ENCODE measurements around the gene ZNF708. TPM values are rescaled to one million over a fixed set of nuclear protein-coding genes. Genes with fewer than 3 reads are reported as not detected.
"Not testable (repeated sequence)": the region's sequence is repeated elsewhere in the genome, so short reads cannot be mapped to it uniquely, and the experiment has no call there.

ZNF708 gene
- total RNA-seq, 2 donors from 2014 or later: 30.7 to 30.8 TPM

GRCh38 chr19:21269813-21270212 lies 59.4 kb downstream of the ZNF708 start:
- Mint-ChIP-seq H3K9me3 (peaks cover 68% of the 10 kb centered on the region), H3K27ac (no peak overlapping the region), H3K4me3 (no peak overlapping the region), H3K27me3 (ENCODE audit: insufficient read depth) (no peaks in the 10 kb centered on the region), H3K36me3 (ENCODE audit: low read depth) (no peaks in the 10 kb centered on the region), H3K4me1 (no peaks in the 10 kb centered on the region)
- no peaks in the 10 kb centered on the region for H3K4me1 ChIP-seq (ENCODE audit: control insufficient read depth, insufficient read depth, low read length)
- H3K36me3 ChIP-seq (ENCODE audit: control insufficient read depth, insufficient read depth, low read length): no peaks in the 10 kb centered on the region
- H3K27ac ChIP-seq (ENCODE audit: low read depth, low read length): no peak overlapping the region
- WGBS, 2 experiments (ENCODE audit: insufficient coverage in 1 of 2, insufficient read length in 1 of 2): 93% methylated on average over 2 of the region's 2 CpGs; no CpG with 5 or more reads in 1 of the 2 experiments
- DNase-seq: no peak
- H3K9ac ChIP-seq (ENCODE audit: extremely low read depth, low read length, poor library complexity, severe bottlenecking): no peak overlapping the region
- H3K9me3 ChIP-seq (ENCODE audit: control insufficient read depth, low read length): peaks cover 26% of the 10 kb centered on the region
- no peak overlapping the region for H3K4me3 ChIP-seq (ENCODE audit: low read length)
- H3K27me3 ChIP-seq (ENCODE audit: control insufficient read depth, insufficient read depth, low read length, poor library complexity, severe bottlenecking): no peaks in the 10 kb centered on the region
- TF ChIP-seq, protein P1, sequence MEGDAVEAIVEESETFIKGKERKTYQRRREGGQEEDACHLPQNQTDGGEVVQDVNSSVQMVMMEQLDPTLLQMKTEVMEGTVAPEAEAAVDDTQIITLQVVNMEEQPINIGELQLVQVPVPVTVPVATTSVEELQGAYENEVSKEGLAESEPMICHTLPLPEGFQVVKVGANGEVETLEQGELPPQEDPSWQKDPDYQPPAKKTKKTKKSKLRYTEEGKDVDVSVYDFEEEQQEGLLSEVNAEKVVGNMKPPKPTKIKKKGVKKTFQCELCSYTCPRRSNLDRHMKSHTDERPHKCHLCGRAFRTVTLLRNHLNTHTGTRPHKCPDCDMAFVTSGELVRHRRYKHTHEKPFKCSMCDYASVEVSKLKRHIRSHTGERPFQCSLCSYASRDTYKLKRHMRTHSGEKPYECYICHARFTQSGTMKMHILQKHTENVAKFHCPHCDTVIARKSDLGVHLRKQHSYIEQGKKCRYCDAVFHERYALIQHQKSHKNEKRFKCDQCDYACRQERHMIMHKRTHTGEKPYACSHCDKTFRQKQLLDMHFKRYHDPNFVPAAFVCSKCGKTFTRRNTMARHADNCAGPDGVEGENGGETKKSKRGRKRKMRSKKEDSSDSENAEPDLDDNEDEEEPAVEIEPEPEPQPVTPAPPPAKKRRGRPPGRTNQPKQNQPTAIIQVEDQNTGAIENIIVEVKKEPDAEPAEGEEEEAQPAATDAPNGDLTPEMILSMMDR (conservative IDR thresholded peaks at IDR 0.05): no peak

DNA sequence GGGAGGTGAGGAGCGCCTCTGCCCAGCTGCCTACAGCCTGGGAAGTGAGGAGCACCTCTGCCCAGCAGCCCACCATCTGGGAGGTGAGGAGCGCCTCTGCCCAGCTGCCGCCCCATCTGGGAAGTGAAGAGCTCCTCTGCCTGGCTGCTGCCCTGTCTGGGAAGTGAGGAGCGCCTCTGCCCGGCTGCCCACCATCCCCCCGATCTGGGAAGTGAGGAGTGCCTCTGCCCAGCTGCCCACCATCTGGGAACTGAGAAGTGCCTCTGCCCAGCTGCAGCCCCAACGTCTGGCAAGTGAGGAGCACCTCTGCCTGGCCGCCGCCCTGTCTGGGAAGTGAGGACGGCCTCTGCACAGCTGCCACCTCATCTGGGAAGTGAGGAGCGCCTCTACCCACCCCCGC lies 64.3 kb downstream of the ZNF708 start:
- Mint-ChIP-seq H3K4me1 (no peaks in the 10 kb centered on the region), H3K9me3 (peaks cover 89% of the 10 kb centered on the region), H3K27ac (no peak overlapping the region), H3K27me3 (ENCODE audit: insufficient read depth) (no peaks in the 10 kb centered on the region), H3K36me3 (ENCODE audit: low read depth) (no peaks in the 10 kb centered on the region), H3K4me3 (no peak overlapping the region)
- H3K27me3 ChIP-seq (ENCODE audit: control insufficient read depth, insufficient read depth, low read length, poor library complexity, severe bottlenecking): no peaks in the 10 kb centered on the region
- no peaks in the 10 kb centered on the region for H3K4me1 ChIP-seq (ENCODE audit: control insufficient read depth, insufficient read depth, low read length)
- H3K4me3 ChIP-seq (ENCODE audit: low read length): no peak overlapping the region
- peaks cover 26% of the 10 kb centered on the region for H3K9me3 ChIP-seq (ENCODE audit: control insufficient read depth, low read length)
- H3K36me3 ChIP-seq (ENCODE audit: control insufficient read depth, insufficient read depth, low read length): no peaks in the 10 kb centered on the region
- no peak for DNase-seq
- TF ChIP-seq, protein P1 (conservative IDR thresholded peaks at IDR 0.05): no peak
- H3K27ac ChIP-seq (ENCODE audit: low read depth, low read length): no peak overlapping the region
- H3K9ac ChIP-seq (ENCODE audit: extremely low read depth, low read length, poor library complexity, severe bottlenecking): no peak overlapping the region
- WGBS, 2 experiments (ENCODE audit: insufficient coverage in 1 of 2, insufficient read length in 1 of 2): 84 to 87% methylated on average over 5 to 12 of the region's 12 CpGs

DNA sequence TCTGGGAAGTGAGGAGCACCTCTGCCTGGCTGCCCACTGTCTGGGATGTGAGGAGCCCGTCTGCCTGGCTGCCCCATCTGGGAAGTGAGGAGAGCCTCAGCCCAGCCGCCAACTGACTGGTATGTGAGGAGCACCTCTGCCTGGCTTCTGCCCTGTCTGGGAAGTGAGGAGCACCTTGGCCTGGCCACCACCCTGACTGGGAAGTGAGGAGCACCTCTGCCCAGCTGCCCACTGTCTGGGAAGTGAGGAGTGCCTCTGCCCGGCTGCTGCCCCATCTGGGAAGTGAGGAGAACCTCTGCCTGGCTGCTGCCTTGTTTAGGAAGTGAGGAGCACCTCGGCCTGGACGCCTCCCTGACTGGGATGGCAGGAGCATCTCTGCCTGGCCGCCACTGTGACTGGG lies 64.8 kb downstream of the ZNF708 start:
- TF ChIP-seq, protein P1 (conservative IDR thresholded peaks at IDR 0.05): no peak
- H3K9me3 ChIP-seq (ENCODE audit: control insufficient read depth, low read length): peaks cover 26% of the 10 kb centered on the region

DNA sequence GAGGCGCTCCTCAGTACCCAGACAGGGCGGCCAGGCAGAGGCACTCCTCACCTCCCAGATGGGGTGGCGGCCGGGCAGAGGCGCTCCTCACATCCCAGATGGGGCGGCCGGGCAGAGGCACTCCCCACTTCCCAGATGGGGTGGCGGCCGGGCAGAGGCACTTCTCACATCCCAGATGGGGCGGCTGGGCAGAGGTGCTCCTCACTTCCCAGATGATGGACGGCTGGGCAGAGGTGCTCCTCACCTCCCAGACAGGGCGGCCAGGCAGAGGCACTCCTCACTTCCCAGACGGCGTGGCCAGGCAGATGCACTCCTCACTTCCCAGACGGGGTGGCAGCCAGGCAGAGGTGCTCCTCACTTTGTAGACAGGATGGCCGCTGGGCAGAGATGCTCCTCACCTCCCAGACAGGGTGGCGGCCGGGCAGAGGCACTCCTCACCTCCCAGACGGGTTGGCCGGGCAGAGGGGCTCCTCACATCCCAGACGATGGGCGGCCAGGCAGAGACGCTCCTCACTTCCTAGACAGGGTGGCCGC lies 68.3 kb downstream of the ZNF708 start:
- H3K9me3 ChIP-seq (ENCODE audit: control insufficient read depth, low read length): peaks cover 53% of the 10 kb centered on the region
- peaks cover 89% of the 10 kb centered on the region for H3K9me3 Mint-ChIP-seq
- H3K36me3 Mint-ChIP-seq (ENCODE audit: low read depth); DNase-seq; H3K27me3 Mint-ChIP-seq (ENCODE audit: insufficient read depth); H3K4me3 Mint-ChIP-seq; H3K4me1 Mint-ChIP-seq; H3K36me3 ChIP-seq (ENCODE audit: control insufficient read depth, insufficient read depth, low read length); H3K4me1 ChIP-seq (ENCODE audit: control insufficient read depth, insufficient read depth, low read length); H3K9ac ChIP-seq (ENCODE audit: extremely low read depth, low read length, poor library complexity, severe bottlenecking); H3K27me3 ChIP-seq (ENCODE audit: control insufficient read depth, insufficient read depth, low read length, poor library complexity, severe bottlenecking); H3K4me3 ChIP-seq (ENCODE audit: low read length); H3K27ac ChIP-seq (ENCODE audit: low read depth, low read length); H3K27ac Mint-ChIP-seq: not testable (repeated sequence)
- 85 to 86% methylated on average over 7 to 24 of the region's 24 CpGs for WGBS, 2 experiments (ENCODE audit: insufficient coverage in 1 of 2, insufficient read length in 1 of 2)

More for the DNA sequence above, 64.8 kb downstream of the ZNF708 start:
- Histone ChIP-seq H3K4me3 (ENCODE audit: low read length) (no peak overlapping the region), H3K27me3 (ENCODE audit: control insufficient read depth, insufficient read depth, low read length, poor library complexity, severe bottlenecking) (no peaks in the 10 kb centered on the region), H3K36me3 (ENCODE audit: control insufficient read depth, insufficient read depth, low read length) (no peaks in the 10 kb centered on the region), H3K4me1 (ENCODE audit: control insufficient read depth, insufficient read depth, low read length) (no peaks in the 10 kb centered on the region), H3K9ac (ENCODE audit: extremely low read depth, low read length, poor library complexity, severe bottlenecking) (no peak overlapping the region), H3K27ac (ENCODE audit: low read depth, low read length) (no peak overlapping the region)
- H3K4me3 Mint-ChIP-seq: no peak overlapping the region
- H3K36me3 Mint-ChIP-seq (ENCODE audit: low read depth): no peaks in the 10 kb centered on the region
- 78 to 82% methylated on average over 6 of the region's 6 CpGs for WGBS, 2 experiments (ENCODE audit: insufficient coverage in 1 of 2, insufficient read length in 1 of 2)
- H3K9me3 Mint-ChIP-seq: peaks cover 89% of the 10 kb centered on the region
- H3K4me1 Mint-ChIP-seq: no peaks in the 10 kb centered on the region
- no peak for DNase-seq
- no peak overlapping the region for H3K27ac Mint-ChIP-seq
- H3K27me3 Mint-ChIP-seq (ENCODE audit: insufficient read depth): no peaks in the 10 kb centered on the region
